Measurements from ENCODE around the gene SYT13.

The SYT13 gene

GRCh38 chr11:45215098-45215865 lies 70.9 kb downstream of the SYT13 start:
- DNase-seq: no peak

- DNase-seq: no peak
Observed at GRCh38 chr11:45213717-45214116, 72.4 kb downstream of the SYT13 start.

GRCh38 chr11:45213316-45213665 lies 72.8 kb downstream of the SYT13 start:
- DNase-seq: no peak

DNA sequence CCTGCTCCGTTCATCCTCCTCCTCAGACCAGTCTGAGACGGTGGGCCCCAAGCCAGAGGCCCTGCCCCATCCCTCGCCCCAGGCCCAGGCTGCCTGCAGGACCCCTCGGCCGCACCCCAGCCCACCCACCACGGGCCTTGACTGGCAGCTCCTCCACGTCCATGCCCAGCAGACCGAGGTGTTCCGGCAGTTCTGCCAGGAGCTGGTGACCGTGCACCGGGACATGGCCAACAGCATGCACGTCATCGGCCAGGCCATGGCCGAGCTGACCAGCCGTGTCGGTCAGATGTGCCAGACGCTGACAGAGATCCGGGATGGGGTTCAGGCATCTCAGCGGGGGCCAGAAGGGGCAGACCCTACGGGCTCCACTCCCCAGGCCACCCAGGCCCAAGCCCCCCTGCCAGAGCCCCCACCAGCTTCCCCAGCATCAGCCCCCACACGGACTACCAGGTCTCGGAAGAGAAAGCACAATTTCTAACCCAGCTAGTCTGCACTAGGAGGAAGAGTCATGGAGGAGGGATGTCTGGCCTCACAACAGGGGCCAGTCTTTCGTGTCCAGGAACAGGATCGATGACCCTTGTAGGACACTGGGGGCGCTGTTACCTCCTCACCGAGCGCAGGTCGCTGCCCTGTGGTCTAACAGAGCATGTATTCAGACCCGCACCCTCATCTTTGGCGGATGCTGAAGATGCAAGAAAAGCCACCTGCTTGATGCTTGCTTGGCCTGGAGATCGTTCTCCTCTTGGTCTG lies 73.4 kb downstream of the SYT13 start:
- DNase-seq: no peak

DNA sequence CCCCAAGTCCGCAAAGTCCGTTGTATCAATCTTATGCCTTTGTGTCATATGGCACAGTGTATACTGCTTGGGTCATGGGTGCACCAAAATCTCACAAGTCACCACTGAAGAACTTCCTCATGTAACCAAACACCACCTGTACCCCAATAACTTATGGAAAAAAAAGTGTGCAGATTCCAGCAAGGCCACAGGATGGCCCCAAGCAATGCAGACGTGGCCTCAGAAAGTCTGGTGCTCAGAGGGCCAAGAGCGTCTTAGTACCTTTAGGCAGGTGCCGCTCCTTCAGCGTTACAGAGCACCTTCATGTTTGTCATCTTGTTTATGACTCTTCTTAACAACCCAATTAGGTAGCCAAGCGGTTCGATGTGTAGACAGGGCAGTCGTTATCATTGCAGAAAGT lies 74.4 kb downstream of the SYT13 start:
- DNase-seq: no peak

DNA sequence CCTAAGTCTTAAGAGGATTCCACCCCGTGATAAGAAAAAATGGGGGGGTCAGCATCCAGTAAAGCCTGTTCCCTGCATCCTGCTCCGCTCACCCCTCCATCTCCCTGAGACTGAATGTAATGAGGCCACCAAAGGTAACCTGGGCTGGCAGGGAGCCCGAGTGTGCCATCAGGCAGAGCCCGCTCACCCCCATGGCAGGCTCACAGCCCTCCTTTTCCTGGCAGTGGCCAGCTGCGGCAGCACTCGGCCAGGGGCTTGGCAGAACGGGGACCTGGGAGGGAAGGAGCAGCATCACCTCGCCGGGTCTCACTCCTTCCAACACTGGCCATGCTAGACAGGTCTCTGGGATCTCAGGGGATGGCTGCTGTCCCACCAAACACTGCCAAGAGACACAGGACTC lies 75.3 kb downstream of the SYT13 start:
- DNase-seq: no peak

DNA sequence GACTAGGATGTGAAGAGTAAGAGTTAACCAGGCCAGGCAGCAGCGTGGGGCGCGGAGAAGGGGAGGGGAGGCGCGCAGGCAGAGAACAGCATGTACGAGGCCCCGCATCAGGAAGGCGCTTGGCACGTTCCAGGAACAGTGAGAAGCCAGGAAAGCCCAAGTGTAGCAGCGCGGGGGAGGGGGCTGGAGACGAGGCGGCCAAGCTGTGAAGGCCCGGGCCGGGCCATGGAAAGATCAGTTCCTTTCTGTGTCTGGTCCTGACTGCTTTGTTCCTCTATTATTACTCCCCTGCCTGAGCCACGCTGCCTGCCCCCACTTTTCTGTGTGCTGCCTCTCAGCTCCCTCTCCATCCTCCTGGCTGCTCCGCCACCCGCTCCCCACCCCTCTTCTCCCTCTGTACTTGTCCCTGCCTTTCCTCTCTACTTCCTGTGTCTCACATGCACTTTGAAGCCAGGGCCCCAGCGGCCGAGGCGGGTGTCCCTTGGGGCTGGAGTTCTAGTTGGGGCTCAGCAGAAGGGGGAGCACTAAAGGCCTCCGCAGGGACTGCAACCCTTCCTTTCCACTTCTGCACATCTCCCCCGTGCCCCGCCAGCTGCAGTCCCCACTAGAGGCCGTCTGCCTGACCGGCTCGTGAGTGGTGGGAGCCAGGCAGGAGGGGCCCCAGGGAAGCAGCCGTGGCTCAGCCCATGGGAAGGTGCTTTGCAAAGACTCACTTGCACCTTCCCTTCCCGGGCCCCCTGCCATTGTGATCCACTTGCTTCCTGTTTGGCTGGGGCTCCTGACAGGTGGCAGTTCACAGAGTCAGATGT lies 76.0 kb downstream of the SYT13 start:
- DNase-seq: peak; percentile 80

DNA sequence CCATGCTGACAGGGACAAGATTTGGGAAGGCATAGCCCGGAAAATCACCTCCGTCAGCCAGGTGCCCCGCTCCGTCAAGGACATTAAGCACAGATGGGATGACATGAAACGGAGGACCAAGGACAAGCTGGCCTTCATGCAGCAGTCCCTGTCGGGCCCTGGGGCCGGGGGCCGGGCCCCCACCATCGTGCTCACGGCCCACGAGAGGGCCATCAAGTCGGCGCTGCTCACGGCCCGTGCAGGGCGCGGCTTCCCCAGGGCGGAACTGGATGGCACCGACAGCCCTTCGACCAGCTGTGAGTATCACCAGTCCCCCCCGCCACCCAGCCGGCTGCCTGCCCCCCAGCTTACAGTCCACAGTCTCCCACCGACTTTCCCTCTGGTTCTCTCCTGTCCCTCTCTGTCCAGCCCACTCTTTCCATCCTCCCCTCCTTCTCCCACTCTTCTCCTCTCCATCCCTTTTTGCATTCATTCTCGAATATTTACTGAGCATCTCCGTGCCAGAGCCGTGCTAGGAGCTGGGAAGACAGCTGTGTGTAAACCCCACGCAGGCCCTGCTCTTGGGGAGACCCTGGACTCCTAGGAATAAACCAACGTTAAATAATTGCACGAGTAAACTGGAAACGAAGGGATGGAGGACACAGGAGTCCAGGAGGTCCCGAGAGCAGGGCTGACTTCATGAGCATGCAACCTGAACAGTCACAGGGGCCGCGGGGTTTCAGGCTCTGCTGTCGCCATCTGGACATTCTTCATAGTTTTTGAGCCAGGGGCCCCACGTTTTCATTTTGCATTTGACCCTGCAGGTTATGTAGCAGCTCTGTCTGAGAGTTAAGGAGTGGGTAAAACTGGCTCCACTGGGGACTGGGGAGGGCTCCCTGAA lies 76.9 kb downstream of the SYT13 start:
- DNase-seq: peak; percentile 69

GRCh38 chr11:45208135-45208534 lies 78.0 kb downstream of the SYT13 start:
- DNase-seq: peak; percentile 75

DNA sequence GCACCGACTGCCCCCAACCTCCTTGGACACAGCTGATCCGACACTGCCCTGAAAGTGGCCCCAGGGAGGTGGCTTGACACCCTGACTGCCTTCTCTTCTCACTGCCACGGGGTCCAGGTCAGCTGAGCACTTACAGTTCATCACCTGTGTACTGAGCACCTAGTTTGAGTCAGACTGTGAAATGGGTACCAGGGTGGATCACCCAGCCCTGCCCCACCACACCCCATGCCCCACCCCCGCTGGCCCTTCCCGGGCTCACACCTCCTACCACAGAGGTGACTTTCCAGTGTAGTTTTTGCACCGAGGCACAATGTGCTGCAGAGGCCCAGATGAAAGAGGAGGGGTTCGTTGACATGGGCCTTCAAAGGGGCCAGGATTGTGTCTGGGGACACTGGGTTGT lies 80.2 kb downstream of the SYT13 start:
- DNase-seq: no peak

DNA sequence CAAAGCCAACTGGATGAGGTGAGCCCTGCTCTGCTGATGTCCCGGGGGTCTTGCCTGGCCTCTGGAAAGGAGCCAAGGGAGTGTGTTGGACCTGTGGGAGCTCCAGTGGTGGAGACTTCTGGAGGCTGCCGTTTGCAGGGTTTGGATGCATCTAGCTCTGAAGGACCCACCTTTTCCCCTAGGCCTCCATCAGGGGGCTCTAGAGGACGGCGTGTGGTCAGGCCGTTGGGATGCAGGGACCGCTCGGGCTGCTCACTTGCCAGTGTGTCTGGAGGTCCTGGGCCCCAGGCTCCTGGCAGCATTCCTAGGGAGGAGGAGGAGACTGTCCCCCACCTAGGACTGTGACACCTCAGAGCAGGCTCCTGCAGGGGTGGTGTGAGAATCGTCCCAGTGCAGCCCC lies 81.4 kb downstream of the SYT13 start:
- DNase-seq: peak; percentile 24

DNA sequence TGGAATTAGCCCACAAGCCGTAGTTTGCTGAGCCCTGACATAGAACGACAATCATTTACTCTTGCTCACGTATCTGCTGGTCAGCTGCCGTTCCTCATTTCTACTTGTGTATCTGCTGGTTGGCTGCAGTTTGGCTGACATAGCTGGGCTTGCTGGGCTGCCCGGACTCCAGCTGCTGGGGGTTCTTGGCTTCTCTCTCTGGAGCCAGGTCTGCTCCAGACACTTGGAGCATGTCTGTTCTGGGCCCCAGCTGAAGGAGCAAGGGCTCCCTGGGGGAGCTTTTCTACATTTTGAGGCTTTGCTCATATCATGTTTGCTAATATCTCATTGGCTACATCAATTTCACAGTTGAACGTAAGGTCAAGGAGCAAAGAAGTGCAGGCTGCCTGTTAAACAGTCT lies 92.4 kb downstream of the SYT13 start:
- peak; percentile 30 for DNase-seq
